Stimulated activated CD4-positive, alpha-beta T cell treated with anti-CD3 and anti-CD28 coated beads, Interleukin-4, amount 100 ng/mL, for 24 hours (primary cell): ENCODE data around the gene PGA5.
"Not testable (repeated sequence)": the region's sequence is repeated elsewhere in the genome, so short reads cannot be mapped to it uniquely, and the experiment has no call there.

Source experiments
- DNase-seq: peaks from one replicate; pipeline ENCODE4 v3.0.0-alpha.2; 2020

The PGA5 gene

DNA sequence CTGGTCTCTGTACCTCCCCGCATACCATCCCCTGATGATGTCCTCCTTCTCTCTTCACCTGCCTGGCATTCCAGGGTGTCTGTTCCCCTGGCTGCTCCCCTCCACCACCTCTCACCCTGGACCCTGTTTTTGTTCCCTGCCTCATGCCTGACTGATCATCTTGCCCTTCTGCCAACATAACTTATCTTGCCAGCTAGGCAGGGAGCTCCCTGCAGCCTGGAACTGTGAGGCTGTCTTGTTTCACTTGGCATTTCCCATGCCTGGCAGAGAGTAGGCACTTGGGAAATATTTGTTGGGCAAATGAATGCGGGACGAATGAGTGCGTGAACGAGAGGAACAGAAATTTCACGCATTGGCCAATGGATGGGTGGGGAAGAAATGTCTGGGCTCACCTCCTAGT is 11.5 kb upstream of the PGA5 start:
- not testable (repeated sequence) for DNase-seq

DNA sequence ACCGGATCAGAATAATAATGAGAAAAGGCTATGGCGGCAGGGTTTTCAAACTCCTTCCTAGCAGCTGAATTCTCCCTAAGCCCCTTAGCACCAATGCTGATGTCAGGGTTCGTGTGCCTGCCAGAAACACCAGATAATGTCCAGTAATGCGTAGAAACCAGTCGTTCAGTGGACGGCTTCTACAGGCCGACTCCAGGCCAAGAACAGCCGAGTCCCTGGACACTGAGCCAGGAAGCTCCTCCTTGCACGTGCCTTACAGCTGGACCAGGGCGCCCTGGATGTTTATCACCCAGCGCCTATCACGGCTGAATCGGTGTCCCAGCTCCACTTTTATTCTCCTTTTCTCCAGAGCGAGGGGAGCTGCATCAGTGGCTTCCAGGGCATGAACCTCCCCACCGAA is 9.9 kb upstream of the PGA5 start:
- not testable (repeated sequence) for DNase-seq

DNA sequence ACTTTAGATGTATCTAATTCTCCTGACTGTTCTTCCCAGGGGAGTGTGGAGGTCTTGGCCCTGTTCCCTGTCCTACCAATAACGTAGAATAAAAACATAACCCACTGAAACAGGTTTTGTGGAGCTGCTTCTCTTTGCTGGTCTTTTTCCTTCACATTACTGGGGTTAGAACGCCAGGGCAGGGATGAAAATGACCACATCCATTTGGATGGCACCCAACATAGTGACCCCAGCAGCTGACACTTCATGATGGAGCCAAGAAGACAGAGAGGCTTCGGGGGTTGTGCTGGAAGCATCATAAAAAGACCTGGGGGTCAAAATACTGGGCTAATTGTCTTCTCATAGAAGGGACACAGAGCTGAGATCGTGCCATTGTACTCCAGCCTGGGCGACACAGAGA is 9.4 kb upstream of the PGA5 start:
- DNase-seq: not testable (repeated sequence)

DNA sequence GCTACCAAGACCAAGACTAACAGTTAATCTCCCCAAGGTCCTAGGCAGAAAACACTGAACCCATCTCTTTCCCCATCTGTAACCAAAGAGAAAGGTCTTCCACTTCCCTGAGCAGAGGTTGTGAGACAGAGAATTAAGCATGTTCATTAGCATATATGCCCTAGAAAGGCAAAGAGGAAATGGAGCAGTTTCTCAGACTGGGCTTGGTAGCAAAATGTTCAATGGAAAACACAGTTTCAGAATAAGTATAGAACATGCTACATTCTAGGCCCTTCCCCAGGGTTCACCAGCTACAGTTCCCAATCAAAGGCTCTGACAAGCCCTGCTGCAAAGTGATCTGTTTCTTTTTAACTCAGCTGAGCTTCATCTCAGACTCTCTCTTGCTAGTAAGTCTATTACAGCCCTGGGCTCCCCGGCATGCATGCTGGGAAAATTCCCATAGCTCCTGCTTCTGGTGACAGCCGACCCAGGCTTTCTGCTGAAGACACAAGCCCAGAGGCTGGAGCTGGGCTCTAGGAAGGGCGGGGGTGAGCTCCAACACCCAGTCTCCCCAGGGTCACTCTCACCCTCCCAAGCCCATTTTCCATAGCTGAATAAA is 8.3 kb upstream of the PGA5 start:
- not testable (repeated sequence) for DNase-seq

DNA sequence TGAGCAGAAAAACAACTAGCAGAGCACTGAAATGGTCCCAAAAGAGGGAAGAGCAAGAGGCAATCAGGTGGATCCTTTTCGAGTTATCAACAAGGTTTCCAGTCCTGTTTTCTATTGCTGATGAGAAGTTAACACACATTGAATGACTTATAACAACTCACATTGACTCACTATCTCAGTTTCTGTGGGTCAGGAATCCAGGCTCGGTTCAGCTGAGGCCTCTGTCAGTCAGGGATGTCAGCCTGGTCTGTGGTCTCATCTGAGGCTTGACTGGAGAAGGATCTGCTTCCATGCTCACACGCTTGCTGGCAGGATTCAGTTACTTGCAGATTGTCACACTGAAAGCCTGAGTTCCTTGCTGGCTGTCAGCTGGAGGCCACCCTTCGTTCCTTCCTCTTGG is 3.8 kb upstream of the PGA5 start:
- DNase-seq: not testable (repeated sequence)

DNA sequence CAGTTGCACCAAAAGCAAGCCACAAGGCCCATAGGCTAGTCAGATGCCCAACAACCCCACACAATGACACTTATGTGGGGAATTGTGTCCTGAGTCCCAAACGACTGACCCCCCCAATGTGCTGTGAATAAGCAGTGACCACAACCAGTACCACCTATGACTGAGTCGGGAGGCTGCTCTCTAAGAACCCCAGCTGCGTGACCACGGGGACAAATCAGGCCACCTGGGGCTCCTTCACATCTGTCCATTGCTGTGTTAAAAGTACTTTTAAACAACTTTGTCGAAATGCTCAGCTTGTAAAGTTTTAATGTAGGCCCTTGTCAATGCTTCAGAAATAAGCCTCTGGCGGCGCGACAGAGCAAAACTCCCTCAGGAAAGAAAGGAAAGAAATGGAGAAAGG is 687 bp upstream of the PGA5 start:
- DNase-seq: not testable (repeated sequence)

DNA sequence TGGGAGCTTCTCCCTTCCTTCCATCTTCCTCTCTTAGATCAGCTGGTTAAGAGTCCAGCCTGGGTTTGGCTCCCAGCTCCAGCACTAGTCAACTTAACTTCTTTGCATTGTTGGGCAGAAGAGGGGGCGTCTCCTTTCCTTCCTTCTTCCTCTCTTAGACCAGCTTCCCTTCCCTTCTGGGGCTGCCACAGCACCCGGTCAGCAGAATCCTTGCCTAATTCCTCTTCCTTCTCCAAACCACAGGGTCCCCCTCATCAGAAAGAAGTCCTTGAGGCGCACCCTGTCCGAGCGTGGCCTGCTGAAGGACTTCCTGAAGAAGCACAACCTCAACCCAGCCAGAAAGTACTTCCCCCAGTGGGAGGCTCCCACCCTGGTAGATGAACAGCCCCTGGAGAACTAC is 551 bp downstream of the PGA5 start:
- DNase-seq: not testable (repeated sequence)

DNA sequence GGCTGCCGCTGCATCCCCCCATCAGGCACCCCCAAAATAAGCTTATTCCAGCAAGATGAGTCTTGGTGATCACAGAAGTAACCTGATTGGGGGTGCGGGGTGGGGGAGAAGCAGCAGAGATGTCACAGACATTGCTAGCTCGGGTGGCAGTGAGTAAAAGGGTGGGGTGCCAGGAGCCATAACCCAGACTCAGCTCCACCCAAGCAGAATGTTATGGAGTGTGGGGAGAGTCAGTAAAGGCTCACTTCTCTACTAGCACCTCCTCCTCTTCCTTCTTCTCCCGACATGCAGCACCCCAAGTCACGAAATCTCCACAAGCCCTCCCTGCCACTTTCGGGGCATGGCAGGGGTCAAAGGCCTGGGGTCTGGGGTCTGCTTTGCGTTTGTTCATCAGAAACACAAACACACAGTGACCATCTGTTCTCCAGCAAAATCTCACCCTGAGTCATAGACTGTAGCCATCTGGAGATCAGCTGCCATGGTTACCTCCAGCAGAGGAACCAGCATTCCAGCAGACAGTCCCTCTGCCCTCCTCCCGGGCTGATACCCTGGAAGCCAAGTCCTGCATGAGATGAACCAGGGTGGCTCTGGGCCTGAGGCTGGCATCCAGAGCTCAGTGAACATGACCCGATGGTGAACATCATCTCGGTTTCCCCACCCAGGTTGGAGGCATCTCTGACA is 4.4 kb downstream of the PGA5 start:
- not testable (repeated sequence) for DNase-seq

DNA sequence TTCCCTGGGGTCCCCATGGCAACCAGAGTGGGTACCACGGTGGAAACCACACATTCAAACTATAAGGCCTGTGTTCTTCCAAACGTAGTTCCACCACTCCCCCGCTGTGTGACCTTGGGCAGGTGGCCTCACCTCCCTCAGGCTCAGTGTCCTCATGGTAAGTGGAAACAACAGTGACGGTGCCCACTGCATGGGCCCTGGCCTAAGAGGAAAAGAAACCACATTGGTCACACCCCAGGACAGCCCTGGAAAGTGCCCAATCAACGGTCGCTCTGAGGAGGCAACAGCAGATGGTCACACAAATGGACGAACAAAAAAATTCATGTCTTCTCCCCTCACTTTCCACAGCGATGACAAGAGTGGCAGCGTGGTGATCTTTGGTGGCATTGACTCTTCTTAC is 7.1 kb downstream of the PGA5 start:
- not testable (repeated sequence) for DNase-seq

DNA sequence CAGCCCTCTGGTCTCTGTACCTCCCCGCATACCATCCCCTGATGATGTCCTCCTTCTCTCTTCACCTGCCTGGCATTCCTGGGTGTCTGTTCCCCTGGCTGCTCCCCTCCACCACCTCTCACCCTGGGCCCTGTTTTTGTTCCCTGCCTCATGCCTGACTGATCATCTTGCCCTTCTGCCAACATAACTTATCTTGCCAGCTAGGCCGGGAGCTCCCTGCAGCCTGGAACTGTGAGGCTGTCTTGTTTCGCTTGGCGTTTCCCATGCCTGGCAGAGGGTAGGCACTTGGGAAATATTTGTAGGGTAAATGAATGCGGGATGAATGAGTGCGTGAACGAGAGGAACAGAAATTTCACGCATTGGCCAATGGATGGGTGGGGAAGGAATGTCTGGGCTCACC is 8.2 kb downstream of the PGA5 start:
- DNase-seq: not testable (repeated sequence)

DNA sequence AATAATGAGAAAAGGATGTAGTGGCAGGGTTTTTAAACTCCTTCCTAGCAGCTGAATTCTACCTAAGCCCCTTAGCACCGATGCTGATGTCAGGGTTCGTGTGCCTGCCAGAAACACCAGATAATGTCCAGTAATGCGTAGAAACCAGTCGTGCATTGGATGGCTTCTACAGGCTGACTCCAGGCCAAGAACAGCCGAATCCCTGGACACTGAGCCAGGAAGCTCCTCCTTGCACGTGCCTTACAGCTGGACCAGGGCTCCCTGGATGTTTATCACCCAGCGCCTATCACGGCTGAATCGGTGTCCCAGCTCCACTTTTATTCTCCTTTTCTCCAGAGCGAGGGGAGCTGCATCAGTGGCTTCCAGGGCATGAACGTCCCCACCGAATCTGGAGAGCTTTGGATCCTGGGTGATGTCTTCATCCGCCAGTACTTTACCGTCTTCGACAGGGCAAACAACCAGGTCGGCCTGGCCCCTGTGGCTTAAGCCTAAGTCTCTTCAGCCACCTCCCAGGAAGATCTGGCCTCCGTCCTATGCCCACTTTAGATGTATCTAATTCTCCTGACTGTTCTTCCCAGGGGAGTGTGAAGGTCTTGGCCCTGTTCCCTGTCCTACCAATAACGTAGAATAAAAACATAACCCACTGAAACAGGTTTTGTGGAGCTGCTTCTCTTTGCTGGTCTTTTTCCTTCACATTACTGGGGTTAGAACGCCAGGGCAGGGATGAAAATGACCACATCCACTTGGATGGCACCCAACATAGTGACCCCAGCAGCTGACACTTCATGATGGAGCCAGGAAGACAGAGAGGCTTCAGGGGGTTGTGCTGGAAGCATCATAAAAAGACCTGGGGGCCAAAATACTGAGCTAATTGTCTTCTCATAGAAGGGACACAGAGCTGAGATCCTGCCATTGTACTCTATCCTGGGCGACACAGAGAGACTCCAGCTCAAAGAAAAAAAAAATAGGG is 10.1 kb downstream of the PGA5 start:
- not testable (repeated sequence) for DNase-seq

DNA sequence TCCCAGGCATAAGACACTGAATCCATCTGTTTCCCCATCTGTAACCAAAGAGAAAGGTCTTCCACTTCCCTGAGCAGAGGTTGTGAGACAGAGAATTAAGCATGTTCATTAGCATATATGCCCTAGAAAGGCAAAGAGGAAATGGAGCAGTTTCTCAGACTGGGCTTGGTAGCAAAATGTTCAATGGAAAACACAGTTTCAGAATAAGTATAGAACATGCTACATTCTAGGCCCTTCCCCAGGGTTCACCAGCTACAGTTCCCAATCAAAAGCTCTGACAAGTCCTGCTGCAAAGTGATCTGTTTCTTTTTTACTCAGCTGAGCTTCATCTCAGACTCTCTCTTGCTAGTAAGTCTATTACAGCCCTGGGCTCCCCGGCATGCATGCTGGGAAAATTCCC is 11.4 kb downstream of the PGA5 start:
- DNase-seq: not testable (repeated sequence)

DNA sequence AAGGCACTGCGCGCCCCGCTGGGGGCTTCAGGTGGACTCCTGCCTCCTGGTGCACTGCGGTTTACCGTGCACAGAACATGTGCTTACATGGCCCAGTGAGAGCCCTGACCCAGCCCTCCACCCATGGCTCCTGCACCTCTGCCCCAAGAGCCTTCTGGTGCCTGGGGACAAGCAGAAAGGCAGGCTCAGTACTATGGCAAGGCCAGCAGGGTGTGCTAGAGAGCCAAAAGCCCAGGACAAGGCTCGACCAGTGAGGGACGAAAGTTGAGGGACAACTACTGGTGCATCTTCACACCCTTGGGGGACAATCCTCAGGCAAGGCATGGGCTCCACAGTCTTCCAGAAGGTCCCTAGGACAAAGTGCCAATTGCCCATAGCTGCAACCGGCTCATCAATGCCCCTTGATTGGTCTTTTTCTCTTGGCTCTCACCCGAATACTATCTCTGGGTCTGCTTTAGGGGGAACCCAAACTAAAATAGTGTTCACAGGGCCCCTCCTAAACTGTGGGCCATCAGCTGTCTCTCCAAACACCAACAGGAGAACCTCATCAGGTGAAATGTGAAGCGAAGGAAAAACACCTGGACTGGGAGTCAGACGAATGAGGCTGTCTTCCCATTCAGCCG is 13.5 kb downstream of the PGA5 start:
- peak; percentile 66 for DNase-seq

DNA sequence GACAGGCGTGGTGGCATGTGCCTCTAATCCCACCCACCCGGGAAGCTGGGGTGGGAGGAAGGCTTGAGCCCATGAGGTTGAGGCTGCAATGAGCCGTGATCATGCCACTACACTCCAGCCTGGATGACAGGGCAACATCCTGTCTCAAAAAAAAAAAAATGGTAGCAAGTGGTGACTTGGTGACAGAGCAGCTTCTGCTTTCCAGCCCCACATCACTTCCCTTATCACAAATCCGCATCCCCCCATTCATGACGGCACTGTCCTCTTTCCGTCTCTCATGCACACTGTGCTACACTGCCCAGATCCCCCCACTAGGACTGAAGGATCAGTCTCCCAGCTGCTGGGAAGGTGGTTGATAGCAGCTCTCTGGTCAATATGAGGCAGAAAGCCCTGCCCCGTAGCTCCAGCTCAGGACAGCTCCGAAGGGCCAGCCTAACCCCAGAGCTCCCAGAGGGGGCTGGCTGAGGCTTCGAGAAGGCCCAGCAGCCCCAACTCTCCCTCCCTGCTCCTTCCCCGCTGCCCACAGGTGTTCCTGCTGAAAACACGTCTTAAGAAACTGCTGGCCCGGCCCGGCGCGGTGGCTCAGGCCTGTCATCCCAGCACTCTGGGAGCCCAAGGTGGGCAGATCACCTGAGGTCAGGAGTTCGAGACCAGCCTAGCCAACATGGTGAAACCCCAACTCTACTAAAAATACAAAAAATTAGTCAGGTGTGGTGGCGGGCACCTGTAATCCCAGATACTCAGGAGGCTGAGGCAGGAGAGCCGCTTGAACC is 15.9 kb downstream of the PGA5 start:
- DNase-seq: no peak

DNA sequence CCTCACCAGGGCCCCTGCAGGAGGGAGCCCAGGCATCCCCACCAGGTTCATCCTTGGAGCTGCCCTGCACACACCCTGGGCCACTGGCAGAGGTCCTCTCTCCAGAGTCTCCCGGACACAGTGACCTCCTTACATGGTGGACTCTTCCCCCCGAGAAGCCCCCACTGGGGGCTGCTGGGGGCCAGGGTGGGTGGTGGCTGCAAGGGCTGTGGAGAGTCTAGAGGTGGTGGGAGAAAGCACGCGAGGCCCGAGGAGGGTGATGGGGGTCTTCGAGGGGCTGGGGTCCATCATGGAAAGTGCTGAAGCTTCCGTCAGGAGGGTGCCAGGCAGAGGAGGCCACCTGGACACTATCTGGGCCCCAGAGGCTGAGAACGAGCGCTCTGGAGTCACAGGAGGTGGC is 17.6 kb downstream of the PGA5 start:
- no peak for DNase-seq

DNA sequence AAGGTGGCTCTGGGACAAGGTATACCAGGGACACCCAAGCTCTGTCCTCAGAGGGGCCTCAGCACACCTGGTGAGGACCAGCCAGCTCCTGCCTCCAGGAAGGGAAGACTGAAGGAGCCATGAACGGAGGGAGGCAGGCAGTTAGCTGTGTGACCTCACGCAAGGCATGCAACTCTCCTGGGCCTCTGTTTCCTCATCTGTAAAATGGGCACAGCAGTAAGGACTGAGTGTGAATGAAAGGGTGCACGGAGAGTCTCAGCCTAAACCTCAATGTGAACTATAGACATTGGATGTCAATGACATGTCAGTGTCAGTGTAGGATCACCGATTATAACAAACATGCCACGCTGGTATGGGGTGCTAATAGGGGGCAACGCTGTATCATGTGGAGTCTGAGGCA is 18.4 kb downstream of the PGA5 start:
- no peak for DNase-seq

DNA sequence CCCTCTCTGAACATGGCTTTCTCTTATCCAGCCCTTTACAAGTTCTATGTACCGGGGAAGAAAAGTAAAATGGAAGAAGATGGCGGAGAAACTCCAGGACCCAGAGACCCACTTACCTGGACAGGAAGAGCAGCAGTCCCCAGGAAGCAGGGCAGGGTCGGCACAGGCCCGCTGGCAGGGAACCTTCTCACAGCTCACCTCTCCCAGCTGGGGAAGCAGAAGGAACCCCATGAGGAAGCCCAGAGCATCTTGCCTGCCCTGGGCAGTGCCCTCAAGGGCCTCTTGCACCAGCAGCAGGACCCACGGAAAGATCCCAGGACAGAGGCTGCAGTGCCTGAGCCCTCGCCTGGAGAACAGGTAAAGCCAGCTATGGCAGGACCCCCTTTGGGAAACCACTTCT is 23.4 kb downstream of the PGA5 start:
- DNase-seq: no peak

DNA sequence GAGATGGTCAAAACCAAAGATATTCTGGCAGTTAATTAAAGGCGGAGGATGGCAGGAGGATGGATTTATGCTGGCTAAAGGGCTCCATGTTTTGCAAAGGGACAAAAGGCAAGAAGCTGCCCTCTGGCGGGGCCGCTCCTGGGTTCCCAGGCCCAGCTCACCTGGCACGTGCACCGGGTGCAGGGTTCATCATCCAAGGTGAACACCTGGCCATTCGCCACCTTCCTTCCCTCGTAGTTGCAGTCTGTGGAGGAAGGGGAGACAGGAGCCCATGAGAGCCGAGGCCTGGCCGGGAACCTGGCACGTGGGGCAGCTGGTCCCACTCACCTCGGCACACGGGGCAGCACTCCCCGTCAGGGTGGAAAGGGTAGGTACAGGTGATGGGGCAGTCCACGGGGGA is 23.8 kb downstream of the PGA5 start:
- DNase-seq: no peak

DNA sequence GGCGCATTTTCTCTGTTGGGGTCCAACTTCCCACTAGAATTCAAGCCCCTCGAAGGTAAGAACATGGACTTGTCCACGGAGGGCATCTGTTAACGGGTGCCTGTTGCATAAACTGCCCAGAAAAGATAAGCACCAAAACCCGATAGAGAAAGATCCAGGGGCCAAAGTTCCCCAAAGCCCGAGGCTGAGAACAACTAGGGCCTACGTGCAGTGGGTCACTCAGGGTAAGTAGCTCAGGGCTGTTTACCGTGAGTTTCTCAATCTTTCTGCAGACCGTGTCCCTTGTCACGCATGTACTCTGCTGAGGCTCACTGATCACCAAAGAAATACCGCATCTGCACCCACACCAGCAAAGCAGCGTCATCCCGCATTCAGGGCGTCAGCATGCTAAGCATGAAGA is 24.4 kb downstream of the PGA5 start:
- no peak for DNase-seq

DNA sequence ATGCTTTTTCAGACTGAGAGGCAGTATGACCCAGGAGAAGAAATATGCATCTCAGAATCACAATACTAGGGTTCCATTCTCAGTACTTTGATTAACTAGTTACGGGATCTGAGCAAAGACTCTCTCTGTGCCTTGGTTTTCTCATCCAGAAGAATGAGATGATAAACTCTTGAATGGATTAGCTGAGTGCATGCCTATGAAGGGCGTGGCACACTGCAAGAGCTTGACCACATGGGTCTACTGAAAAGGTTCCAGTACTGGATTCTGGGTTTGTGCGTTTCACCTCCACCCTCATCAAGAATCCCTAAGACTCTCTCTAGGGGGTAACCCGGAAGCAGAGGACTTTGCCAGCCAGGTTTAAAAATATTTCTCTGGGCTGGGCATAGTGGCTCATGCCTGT is 25.6 kb downstream of the PGA5 start:
- DNase-seq: no peak

DNA sequence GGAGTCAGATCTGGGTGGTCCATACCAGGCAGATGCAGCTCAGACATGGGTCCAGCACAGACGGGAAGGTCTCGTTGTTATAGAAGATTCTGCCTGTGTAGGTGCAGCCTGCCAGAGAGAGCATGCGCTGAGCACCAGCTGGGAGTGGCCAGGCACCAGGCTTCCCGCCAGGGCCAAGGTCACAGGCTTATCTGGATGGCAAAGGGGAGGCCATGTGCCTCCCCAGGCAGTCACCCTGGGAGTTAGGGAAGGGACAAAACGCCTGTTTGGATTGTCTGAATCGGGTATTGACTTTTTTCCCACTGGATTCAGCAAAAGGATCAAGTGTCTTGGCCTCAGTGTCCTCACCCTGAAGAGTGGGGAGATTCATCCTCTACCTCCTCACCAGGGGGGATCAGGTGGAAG is 26.5 kb downstream of the PGA5 start:
- no peak for DNase-seq

DNA sequence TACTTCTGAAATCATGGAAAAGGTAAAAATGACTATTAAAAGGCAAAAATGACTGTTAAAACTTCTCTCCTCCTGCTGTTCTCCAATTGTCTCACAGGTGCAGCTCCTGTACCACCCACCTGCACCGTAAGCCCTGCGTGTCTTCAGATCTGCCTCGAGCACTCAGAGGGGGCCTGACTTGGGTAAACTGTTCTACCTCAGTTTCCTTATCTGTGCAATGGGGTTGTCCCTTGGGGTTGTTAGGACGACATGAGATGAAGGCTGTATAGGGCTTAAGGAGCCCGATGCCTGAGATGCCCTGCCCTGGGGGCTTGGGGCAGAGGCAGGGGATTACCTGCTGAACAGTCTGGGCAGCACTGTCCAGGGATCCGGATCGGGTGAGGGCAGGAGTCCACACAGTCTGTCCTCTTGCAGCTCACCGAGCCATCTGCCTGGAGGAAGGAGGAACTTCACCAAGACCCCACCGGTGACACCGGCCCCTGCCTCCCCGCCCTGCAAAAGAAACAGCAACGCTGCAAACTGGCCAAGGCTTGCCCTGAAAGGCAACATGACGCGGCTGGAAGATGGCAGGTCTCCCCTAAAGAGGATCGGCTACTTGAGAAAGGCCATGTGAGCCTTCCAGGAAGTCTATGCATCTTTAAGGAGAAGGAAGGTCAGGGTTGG is 27.7 kb downstream of the PGA5 start:
- no peak for DNase-seq
